HEK293 (cell line): ENCODE data around the gene ZFAND2B.

Experiments used
- CTCF ChIA-PET: fragments of 350-600 bp; formaldehyde crosslinking; extraction: SDS; loops from one replicate; lab custom pipeline; 2021; ENCODE audit warnings: antibody characterized with exemption; lab: Yijun Ruan, JAX
- POLR2A ChIA-PET: fragments of 300-600 bp; formaldehyde crosslinking; extraction: SDS; loops from one replicate; lab custom pipeline; 2020; ENCODE audit warnings: antibody characterized with exemption, inconsistent platforms; lab: Yijun Ruan, JAX
- H3K27ac ChIP-seq: fragments of 200-500 bp; sonication (Bioruptor generic); 2 replicates; pipeline ENCODE4 v1.5.1; 2014; ENCODE audit warnings: low read depth, low read length, control low read depth, inconsistent platforms; ENCODE audit errors: extremely low read depth
- H3K36me3 ChIP-seq, 2 experiments: fragments of 200-500 bp in 1 of 2; sonication (Bioruptor generic) in 1 of 2; 1 replicate in 1 of 2; 2 replicates in 1 of 2; pipeline ENCODE4 v1.5.1; 2014 to 2017; ENCODE audit warnings: inconsistent platforms in 2 of 2, low read length in 2 of 2; ENCODE audit not compliant: control insufficient read depth in 2 of 2, insufficient read depth in 1 of 2
- H3K4me1 ChIP-seq: fragments of 200-500 bp; sonication (Bioruptor generic); 2 replicates; pipeline ENCODE4 v1.5.1; 2014; ENCODE audit warnings: mild to moderate bottlenecking, low read length, inconsistent platforms; ENCODE audit not compliant: control insufficient read depth, insufficient read depth
- H3K4me3 ChIP-seq: 2 replicates; pipeline ENCODE4 v1.5.1; 2011; ENCODE audit warnings: low read depth, mild to moderate bottlenecking, control low read depth, low read length, moderate library complexity
- H3K9me3 ChIP-seq: fragments of 200-500 bp; sonication (Bioruptor generic); 2 replicates; pipeline ENCODE4 v1.5.1; 2014; ENCODE audit warnings: low read depth, low read length, inconsistent platforms; ENCODE audit not compliant: control insufficient read depth, insufficient read depth
- FEZF1 ChIP-seq: fragments of 450-650 bp; formaldehyde crosslinking; IDR thresholded peaks from 2 replicates; pipeline ENCODE4 v1.5.1; 2016; ENCODE audit warnings: missing biosample characterization, missing genetic modification characterization
- GLI4 ChIP-seq: fragments of 450-650 bp; formaldehyde crosslinking; IDR thresholded peaks from 2 replicates; pipeline ENCODE4 v1.5.1; 2016; ENCODE audit warnings: missing biosample characterization, missing genetic modification characterization
- GLIS2 ChIP-seq: fragments of 450-650 bp; formaldehyde crosslinking; IDR thresholded peaks from 2 replicates; pipeline ENCODE4 v1.5.1; 2016; ENCODE audit warnings: missing biosample characterization, missing genetic modification characterization
- HOXD13 ChIP-seq: sonication (generic); formaldehyde crosslinking; IDR thresholded peaks from 2 replicates; pipeline ENCODE4 v1.8.0; 2022; ENCODE audit warnings: missing genetic modification reagents, borderline replicate concordance
- SCRT2 ChIP-seq: fragments of 450-650 bp; formaldehyde crosslinking; IDR thresholded peaks from 2 replicates; pipeline ENCODE4 v1.5.1; 2016; ENCODE audit warnings: missing biosample characterization, missing genetic modification characterization
- SP2 ChIP-seq: fragments of 450-650 bp; formaldehyde crosslinking; IDR thresholded peaks from 2 replicates; pipeline ENCODE4 v1.5.1; 2016; ENCODE audit warnings: missing biosample characterization, missing genetic modification characterization
- ZNF146 ChIP-seq: fragments of 450-650 bp; formaldehyde crosslinking; IDR thresholded peaks from 2 replicates; pipeline ENCODE4 v1.5.1; 2016; ENCODE audit warnings: missing biosample characterization, missing genetic modification characterization
- ZNF157 ChIP-seq: fragments of 450-650 bp; formaldehyde crosslinking; IDR thresholded peaks from 2 replicates; pipeline ENCODE4 v1.5.1; 2016; ENCODE audit warnings: missing biosample characterization, missing genetic modification characterization
- ZNF23 ChIP-seq: fragments of 450-650 bp; formaldehyde crosslinking; IDR thresholded peaks from 2 replicates; pipeline ENCODE4 v1.5.1; 2016; ENCODE audit warnings: missing biosample characterization, missing genetic modification characterization, borderline replicate concordance
- ZNF266 ChIP-seq: fragments of 450-650 bp; formaldehyde crosslinking; IDR thresholded peaks from 2 replicates; pipeline ENCODE4 v1.5.1; 2016; ENCODE audit warnings: missing biosample characterization, missing genetic modification characterization, low read depth
- ZNF473 ChIP-seq: fragments of 450-650 bp; formaldehyde crosslinking; IDR thresholded peaks from 2 replicates; pipeline ENCODE4 v1.5.1; 2017; ENCODE audit warnings: missing biosample characterization, missing genetic modification characterization
- ZNF48 ChIP-seq: fragments of 450-650 bp; formaldehyde crosslinking; IDR thresholded peaks from 2 replicates; pipeline ENCODE4 v1.5.1; 2016; ENCODE audit warnings: missing biosample characterization, missing genetic modification characterization
- ZNF510 ChIP-seq: fragments of 450-650 bp; formaldehyde crosslinking; IDR thresholded peaks from 2 replicates; pipeline ENCODE4 v1.5.1; 2018; ENCODE audit warnings: mild to moderate bottlenecking, missing genetic modification characterization, missing biosample characterization; ENCODE audit not compliant: insufficient replicate concordance
- ZNF530 ChIP-seq: fragments of 450-650 bp; formaldehyde crosslinking; IDR thresholded peaks from 2 replicates; pipeline ENCODE4 v1.5.1; 2016; ENCODE audit warnings: low read depth, missing biosample characterization, missing genetic modification characterization
- ZNF571 ChIP-seq: fragments of 450-650 bp; formaldehyde crosslinking; IDR thresholded peaks from 2 replicates; pipeline ENCODE4 v1.5.0; 2017; ENCODE audit warnings: missing biosample characterization, missing genetic modification characterization
- ZNF76 ChIP-seq: fragments of 450-650 bp; formaldehyde crosslinking; IDR thresholded peaks from 2 replicates; pipeline ENCODE4; 2016; ENCODE audit warnings: low read depth, missing biosample characterization, missing genetic modification characterization, borderline replicate concordance
- ZNF776 ChIP-seq: fragments of 450-650 bp; formaldehyde crosslinking; IDR thresholded peaks from 2 replicates; pipeline ENCODE4 v1.5.0; 2017; ENCODE audit warnings: missing biosample characterization, missing genetic modification characterization, borderline replicate concordance
- ZNF785 ChIP-seq: fragments of 450-650 bp; formaldehyde crosslinking; IDR thresholded peaks from 2 replicates; pipeline ENCODE4 v1.5.1; 2016; ENCODE audit warnings: missing biosample characterization, missing genetic modification characterization
- ZNF837 ChIP-seq: fragments of 450-650 bp; formaldehyde crosslinking; IDR thresholded peaks from 2 replicates; pipeline ENCODE4 v1.5.1; 2016; ENCODE audit warnings: missing biosample characterization, missing genetic modification characterization
- TF ChIP-seq, protein P1 (sequence below): fragments of 450-650 bp; formaldehyde crosslinking; conservative IDR thresholded peaks from 2 replicates; pipeline ENCODE4 v1.5.1; 2016; ENCODE audit warnings: low read depth, missing biosample characterization, missing genetic modification characterization
- TF ChIP-seq, protein P2 (sequence below): fragments of 450-650 bp; formaldehyde crosslinking; IDR thresholded peaks from 2 replicates; pipeline ENCODE4 v1.5.1; 2016; ENCODE audit warnings: missing biosample characterization, missing genetic modification characterization
- TF ChIP-seq, protein P3 (sequence below): fragments of 450-650 bp; formaldehyde crosslinking; IDR thresholded peaks from 2 replicates; pipeline ENCODE4 v1.5.1; 2016; ENCODE audit warnings: missing biosample characterization, missing genetic modification characterization
- TF ChIP-seq, protein P4 (sequence below): fragments of 450-650 bp; formaldehyde crosslinking; IDR thresholded peaks from 2 replicates; pipeline ENCODE4 v1.5.1; 2016; ENCODE audit warnings: missing biosample characterization, missing genetic modification characterization
- TF ChIP-seq, protein P5 (sequence below): fragments of 450-650 bp; formaldehyde crosslinking; IDR thresholded peaks from 2 replicates; pipeline ENCODE4 v1.5.1; 2016; ENCODE audit warnings: missing biosample characterization, missing genetic modification characterization

ZFAND2B gene

GRCh38 chr2:219245899-219246230 is 39.3 kb downstream of the ZFAND2B start:
- TF ChIP-seq SCRT2 (no peak), ZNF23 (tag by site-specific recombination) (no peak), HOXD13 (no peak), ZNF473 (tag by site-specific recombination) (no peak), ZNF76 (tag by site-specific recombination) (no peak), GLIS2 (tag by site-specific recombination) (no peak), ZNF266 (tag by site-specific recombination) (no peak), ZNF571 (tag by site-specific recombination) (no peak), SP2 (tag by site-specific recombination) (no peak)
- TF ChIP-seq, protein P1, sequence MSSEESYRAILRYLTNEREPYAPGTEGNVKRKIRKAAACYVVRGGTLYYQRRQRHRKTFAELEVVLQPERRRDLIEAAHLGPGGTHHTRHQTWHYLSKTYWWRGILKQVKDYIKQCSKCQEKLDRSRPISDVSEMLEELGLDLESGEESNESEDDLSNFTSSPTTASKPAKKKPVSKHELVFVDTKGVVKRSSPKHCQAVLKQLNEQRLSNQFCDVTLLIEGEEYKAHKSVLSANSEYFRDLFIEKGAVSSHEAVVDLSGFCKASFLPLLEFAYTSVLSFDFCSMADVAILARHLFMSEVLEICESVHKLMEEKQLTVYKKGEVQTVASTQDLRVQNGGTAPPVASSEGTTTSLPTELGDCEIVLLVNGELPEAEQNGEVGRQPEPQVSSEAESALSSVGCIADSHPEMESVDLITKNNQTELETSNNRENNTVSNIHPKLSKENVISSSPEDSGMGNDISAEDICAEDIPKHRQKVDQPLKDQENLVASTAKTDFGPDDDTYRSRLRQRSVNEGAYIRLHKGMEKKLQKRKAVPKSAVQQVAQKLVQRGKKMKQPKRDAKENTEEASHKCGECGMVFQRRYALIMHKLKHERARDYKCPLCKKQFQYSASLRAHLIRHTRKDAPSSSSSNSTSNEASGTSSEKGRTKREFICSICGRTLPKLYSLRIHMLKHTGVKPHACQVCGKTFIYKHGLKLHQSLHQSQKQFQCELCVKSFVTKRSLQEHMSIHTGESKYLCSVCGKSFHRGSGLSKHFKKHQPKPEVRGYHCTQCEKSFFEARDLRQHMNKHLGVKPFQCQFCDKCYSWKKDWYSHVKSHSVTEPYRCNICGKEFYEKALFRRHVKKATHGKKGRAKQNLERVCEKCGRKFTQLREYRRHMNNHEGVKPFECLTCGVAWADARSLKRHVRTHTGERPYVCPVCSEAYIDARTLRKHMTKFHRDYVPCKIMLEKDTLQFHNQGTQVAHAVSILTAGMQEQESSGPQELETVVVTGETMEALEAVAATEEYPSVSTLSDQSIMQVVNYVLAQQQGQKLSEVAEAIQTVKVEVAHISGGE (tag by site-specific recombination), result no peak
- TF ChIP-seq, protein P2, sequence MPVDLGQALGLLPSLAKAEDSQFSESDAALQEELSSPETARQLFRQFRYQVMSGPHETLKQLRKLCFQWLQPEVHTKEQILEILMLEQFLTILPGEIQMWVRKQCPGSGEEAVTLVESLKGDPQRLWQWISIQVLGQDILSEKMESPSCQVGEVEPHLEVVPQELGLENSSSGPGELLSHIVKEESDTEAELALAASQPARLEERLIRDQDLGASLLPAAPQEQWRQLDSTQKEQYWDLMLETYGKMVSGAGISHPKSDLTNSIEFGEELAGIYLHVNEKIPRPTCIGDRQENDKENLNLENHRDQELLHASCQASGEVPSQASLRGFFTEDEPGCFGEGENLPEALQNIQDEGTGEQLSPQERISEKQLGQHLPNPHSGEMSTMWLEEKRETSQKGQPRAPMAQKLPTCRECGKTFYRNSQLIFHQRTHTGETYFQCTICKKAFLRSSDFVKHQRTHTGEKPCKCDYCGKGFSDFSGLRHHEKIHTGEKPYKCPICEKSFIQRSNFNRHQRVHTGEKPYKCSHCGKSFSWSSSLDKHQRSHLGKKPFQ, result no peak
- TF ChIP-seq, protein P3, sequence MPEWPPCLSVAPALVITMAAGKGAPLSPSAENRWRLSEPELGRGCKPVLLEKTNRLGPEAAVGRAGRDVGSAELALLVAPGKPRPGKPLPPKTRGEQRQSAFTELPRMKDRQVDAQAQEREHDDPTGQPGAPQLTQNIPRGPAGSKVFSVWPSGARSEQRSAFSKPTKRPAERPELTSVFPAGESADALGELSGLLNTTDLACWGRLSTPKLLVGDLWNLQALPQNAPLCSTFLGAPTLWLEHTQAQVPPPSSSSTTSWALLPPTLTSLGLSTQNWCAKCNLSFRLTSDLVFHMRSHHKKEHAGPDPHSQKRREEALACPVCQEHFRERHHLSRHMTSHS, result no peak
- Histone ChIP-seq H3K4me1 (peaks cover 10% of the 10 kb centered on the region), H3K36me3 (peaks cover 0 to 34% of the 10 kb centered on the region in 2 experiments; a peak in 1 of 3 replicates), H3K27ac (peak overlapping the region; percentile 85), H3K4me3 (peak overlapping the region; percentile 94), H3K9me3 (no peaks in the 10 kb centered on the region)
- ChIA-PET POLR2A (interaction anchor here (1.1 to 2.3 kb wide), 11 partner anchors 9 to 39 kb away, joined by 3 to 17 read pairs (median 5); partner anchors contain the start of genes ABCB6, ANKZF1, ATG9A and DNAJB2), CTCF (interaction anchor here (0.5 to 3.2 kb wide), 6 partner anchors 31 to 264 kb away, joined by 3 to 35 read pairs (median 6); partner anchors contain the start of gene DNAJB2)

GRCh38 chr2:219246559-219246958 is 40.0 kb downstream of the ZFAND2B start:
- CTCF ChIA-PET, result interaction anchor here (1.1 to 3.2 kb wide), 2 partner anchors 31 to 48 kb away, joined by 3 to 35 read pairs; no protein-coding TSS in a partner anchor

More at GRCh38 chr2:219246559-219246958, 40.0 kb downstream of the ZFAND2B start:
- TF ChIP-seq, protein P4, sequence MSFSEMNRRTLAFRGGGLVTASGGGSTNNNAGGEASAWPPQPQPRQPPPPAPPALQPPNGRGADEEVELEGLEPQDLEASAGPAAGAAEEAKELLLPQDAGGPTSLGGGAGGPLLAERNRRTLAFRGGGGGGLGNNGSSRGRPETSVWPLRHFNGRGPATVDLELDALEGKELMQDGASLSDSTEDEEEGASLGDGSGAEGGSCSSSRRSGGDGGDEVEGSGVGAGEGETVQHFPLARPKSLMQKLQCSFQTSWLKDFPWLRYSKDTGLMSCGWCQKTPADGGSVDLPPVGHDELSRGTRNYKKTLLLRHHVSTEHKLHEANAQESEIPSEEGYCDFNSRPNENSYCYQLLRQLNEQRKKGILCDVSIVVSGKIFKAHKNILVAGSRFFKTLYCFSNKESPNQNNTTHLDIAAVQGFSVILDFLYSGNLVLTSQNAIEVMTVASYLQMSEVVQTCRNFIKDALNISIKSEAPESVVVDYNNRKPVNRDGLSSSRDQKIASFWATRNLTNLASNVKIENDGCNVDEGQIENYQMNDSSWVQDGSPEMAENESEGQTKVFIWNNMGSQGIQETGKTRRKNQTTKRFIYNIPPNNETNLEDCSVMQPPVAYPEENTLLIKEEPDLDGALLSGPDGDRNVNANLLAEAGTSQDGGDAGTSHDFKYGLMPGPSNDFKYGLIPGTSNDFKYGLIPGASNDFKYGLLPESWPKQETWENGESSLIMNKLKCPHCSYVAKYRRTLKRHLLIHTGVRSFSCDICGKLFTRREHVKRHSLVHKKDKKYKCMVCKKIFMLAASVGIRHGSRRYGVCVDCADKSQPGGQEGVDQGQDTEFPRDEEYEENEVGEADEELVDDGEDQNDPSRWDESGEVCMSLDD (tag by site-specific recombination), result no peak
- no peak for TF ChIP-seq ZNF776 (tag by site-specific recombination)
- TF ChIP-seq ZNF785 (tag by site-specific recombination), result no peak
- TF ChIP-seq, protein P5, sequence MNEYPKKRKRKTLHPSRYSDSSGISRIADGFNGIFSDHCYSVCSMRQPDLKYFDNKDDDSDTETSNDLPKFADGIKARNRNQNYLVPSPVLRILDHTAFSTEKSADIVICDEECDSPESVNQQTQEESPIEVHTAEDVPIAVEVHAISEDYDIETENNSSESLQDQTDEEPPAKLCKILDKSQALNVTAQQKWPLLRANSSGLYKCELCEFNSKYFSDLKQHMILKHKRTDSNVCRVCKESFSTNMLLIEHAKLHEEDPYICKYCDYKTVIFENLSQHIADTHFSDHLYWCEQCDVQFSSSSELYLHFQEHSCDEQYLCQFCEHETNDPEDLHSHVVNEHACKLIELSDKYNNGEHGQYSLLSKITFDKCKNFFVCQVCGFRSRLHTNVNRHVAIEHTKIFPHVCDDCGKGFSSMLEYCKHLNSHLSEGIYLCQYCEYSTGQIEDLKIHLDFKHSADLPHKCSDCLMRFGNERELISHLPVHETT, result no peak
- TF ChIP-seq ZNF48 (tag by site-specific recombination), result no peak
- TF ChIP-seq FEZF1, result no peak
- TF ChIP-seq ZNF530 (tag by site-specific recombination), result no peak
- no peak for TF ChIP-seq ZNF146 (tag by site-specific recombination)
- TF ChIP-seq ZNF510, result no peak
- TF ChIP-seq ZNF157 (tag by site-specific recombination), result no peak
- TF ChIP-seq ZNF837 (tag by site-specific recombination), result no peak
- no peak for TF ChIP-seq GLI4 (tag by site-specific recombination)
- peaks cover 0 to 34% of the 10 kb centered on the region in 2 experiments; a peak in 1 of 3 replicates for H3K36me3 ChIP-seq
- peaks cover 10% of the 10 kb centered on the region for H3K4me1 ChIP-seq
- no peak overlapping the region for H3K4me3 ChIP-seq
- POLR2A ChIA-PET, result interaction anchor here (1.5 to 2.3 kb wide), 3 partner anchors 17 to 40 kb away, joined by 3 to 16 read pairs (median 11); partner anchors contain the start of genes ANKZF1, ATG9A and ZFAND2B
- no peak overlapping the region for H3K27ac ChIP-seq
- no peaks in the 10 kb centered on the region for H3K9me3 ChIP-seq
